ENCODE results near the gene ADM5. TPM values are rescaled to one million over a fixed set of nuclear protein-coding genes. Genes with fewer than 3 reads are reported as not detected.

The ADM5 gene
- polyA plus RNA-seq, 1 donor from 2014 or later: 7.2 TPM

- no peak overlapping the region for H3K27ac ChIP-seq (ENCODE audit: low read length)
- H3K36me3 ChIP-seq (ENCODE audit: insufficient read depth, low read length): peaks cover 4% of the 10 kb centered on the region
- H3K27me3 ChIP-seq (ENCODE audit: insufficient read depth, low read depth, low read length): no peaks in the 10 kb centered on the region
These were observed 23.9 kb downstream of the ADM5 start for GRCh38 chr19:49713236-49713845.

DNA sequence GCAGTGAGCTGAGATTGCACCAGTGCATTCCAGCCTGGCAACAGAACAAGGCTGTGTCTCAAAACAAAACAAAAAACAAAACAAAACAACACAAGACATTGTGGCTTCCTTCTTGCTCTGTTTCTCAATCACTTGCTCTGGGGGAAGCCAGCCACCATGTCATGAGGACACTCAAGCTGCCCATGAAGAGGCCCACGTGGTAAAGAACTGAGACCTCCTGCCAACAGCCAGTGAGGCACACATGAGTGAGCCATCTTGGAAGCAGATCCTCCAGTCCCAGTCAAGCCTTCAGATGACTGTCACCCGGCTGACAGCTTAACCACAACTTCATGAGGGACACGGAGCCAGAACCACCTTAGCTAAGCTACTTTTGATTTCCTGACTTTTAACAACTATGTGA, 26.8 kb downstream of the ADM5 start:
- no peak overlapping the region for H2AFZ ChIP-seq (ENCODE audit: low read depth, low read length)
- no peaks in the 10 kb centered on the region for H3K9me3 ChIP-seq (ENCODE audit: low read length)
- H3K4me3 ChIP-seq (ENCODE audit: low read length): no peak overlapping the region

More at GRCh38 chr19:49713236-49713845, 23.9 kb downstream of the ADM5 start:
- Histone ChIP-seq H3K4me3 (ENCODE audit: low read length) (no peak overlapping the region), H2AFZ (ENCODE audit: low read depth, low read length) (no peak overlapping the region), H3K9ac (ENCODE audit: low read length) (no peak overlapping the region), H4K20me1 (ENCODE audit: insufficient read depth) (no peaks in the 10 kb centered on the region), H3K79me2 (replicated peaks; ENCODE audit: insufficient read depth, low read length) (no peaks in the 10 kb centered on the region), H3K9me3 (ENCODE audit: low read length) (no peaks in the 10 kb centered on the region), H3K9me2 (ENCODE audit: insufficient read depth, low read length) (no peaks in the 10 kb centered on the region), H3K4me2 (ENCODE audit: low read length) (no peak overlapping the region), H3F3A (ENCODE audit: insufficient read depth, low read length, poor library complexity, severe bottlenecking) (no peaks in the 10 kb centered on the region)
- no peak for TF ChIP-seq TAF1 (IDR thresholded peaks at IDR 0.05; ENCODE audit: low read depth)
- TF ChIP-seq, protein P1, sequence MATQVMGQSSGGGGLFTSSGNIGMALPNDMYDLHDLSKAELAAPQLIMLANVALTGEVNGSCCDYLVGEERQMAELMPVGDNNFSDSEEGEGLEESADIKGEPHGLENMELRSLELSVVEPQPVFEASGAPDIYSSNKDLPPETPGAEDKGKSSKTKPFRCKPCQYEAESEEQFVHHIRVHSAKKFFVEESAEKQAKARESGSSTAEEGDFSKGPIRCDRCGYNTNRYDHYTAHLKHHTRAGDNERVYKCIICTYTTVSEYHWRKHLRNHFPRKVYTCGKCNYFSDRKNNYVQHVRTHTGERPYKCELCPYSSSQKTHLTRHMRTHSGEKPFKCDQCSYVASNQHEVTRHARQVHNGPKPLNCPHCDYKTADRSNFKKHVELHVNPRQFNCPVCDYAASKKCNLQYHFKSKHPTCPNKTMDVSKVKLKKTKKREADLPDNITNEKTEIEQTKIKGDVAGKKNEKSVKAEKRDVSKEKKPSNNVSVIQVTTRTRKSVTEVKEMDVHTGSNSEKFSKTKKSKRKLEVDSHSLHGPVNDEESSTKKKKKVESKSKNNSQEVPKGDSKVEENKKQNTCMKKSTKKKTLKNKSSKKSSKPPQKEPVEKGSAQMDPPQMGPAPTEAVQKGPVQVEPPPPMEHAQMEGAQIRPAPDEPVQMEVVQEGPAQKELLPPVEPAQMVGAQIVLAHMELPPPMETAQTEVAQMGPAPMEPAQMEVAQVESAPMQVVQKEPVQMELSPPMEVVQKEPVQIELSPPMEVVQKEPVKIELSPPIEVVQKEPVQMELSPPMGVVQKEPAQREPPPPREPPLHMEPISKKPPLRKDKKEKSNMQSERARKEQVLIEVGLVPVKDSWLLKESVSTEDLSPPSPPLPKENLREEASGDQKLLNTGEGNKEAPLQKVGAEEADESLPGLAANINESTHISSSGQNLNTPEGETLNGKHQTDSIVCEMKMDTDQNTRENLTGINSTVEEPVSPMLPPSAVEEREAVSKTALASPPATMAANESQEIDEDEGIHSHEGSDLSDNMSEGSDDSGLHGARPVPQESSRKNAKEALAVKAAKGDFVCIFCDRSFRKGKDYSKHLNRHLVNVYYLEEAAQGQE (IDR thresholded peaks at IDR 0.05; ENCODE audit: borderline replicate concordance): no peak
- TF ChIP-seq RAD21 (conservative IDR thresholded peaks at IDR 0.05): no peak

More for the DNA sequence above, 26.8 kb downstream of the ADM5 start:
- no peaks in the 10 kb centered on the region for H3K79me2 ChIP-seq (replicated peaks; ENCODE audit: insufficient read depth, low read length)
- peaks cover 4% of the 10 kb centered on the region for H3K36me3 ChIP-seq (ENCODE audit: insufficient read depth, low read length)
- no peaks in the 10 kb centered on the region for H4K20me1 ChIP-seq (ENCODE audit: insufficient read depth)
- H3K27me3 ChIP-seq (ENCODE audit: insufficient read depth, low read depth, low read length): no peaks in the 10 kb centered on the region
- no peaks in the 10 kb centered on the region for H3F3A ChIP-seq (ENCODE audit: insufficient read depth, low read length, poor library complexity, severe bottlenecking)
- no peak overlapping the region for H3K27ac ChIP-seq (ENCODE audit: low read length)
- no peak for TF ChIP-seq MXI1 (conservative IDR thresholded peaks at IDR 0.05; ENCODE audit: poor library complexity, severe bottlenecking)
- TF ChIP-seq CTCF (IDR thresholded peaks at IDR 0.05; ENCODE audit: poor library complexity, severe bottlenecking): no peak
- no peak for TF ChIP-seq SMC3 (conservative IDR thresholded peaks at IDR 0.05; ENCODE audit: poor library complexity)
- TF ChIP-seq, protein P1 (IDR thresholded peaks at IDR 0.05; ENCODE audit: borderline replicate concordance): no peak
- no peak for TF ChIP-seq TAF1 (IDR thresholded peaks at IDR 0.05; ENCODE audit: low read depth)
- TF ChIP-seq EP300 (conservative IDR thresholded peaks at IDR 0.05; ENCODE audit: poor library complexity, severe bottlenecking): no peak
- TF ChIP-seq POLR2AphosphoS5 (IDR thresholded peaks at IDR 0.05): no peak
- TF ChIP-seq EZH2 (IDR thresholded peaks at IDR 0.05; ENCODE audit: borderline replicate concordance, insufficient read depth, low read length, poor library complexity, severe bottlenecking): no peak
- TF ChIP-seq RAD21 (conservative IDR thresholded peaks at IDR 0.05): no peak
- no peak overlapping the region for H3K4me2 ChIP-seq (ENCODE audit: low read length)
- no peaks in the 10 kb centered on the region for H3K9me2 ChIP-seq (ENCODE audit: insufficient read depth, low read length)
- H3K9ac ChIP-seq (ENCODE audit: low read length): no peak overlapping the region

Measured in neural cell (in vitro differentiated cells).